Stimulated activated naive B cell treated with anti-CD40 and anti-IgM and Interleukin-4, amounts not matched to agents 10 μg/mL and 1 μg/mL and 100 μg/mL, for 72 hours (primary cell): ENCODE results near the gene MAT2B.

Source experiments
- ATAC-seq, 2 donors: fragments of 150-1000 bp; cut with Tn5 transposase; replicated peaks; 2 replicates each; pipeline ENCODE4 v1.10.0; 2021; ENCODE audit warnings: moderate library complexity in 1 of 2
- DNase-seq: peaks from one replicate; pipeline ENCODE4 v3.0.0; 2021
- H3K27ac Mint-ChIP-seq: one replicate; pipeline ENCODE4 v1.8.0; 2022; ENCODE audit warnings: mild to moderate bottlenecking, mixed read lengths
- H3K27me3 Mint-ChIP-seq, 2 donors: one replicate each; pipeline ENCODE4 v1.8.0; 2022; ENCODE audit warnings: mixed read lengths in 2 of 2
- H3K36me3 Mint-ChIP-seq, 2 donors: one replicate each; pipeline ENCODE4 v1.8.0; 2022; ENCODE audit warnings: mixed read lengths in 2 of 2, mild to moderate bottlenecking in 1 of 2
- H3K4me1 Mint-ChIP-seq, 2 donors: one replicate each; pipeline ENCODE4 v1.8.0; 2022; ENCODE audit warnings: mixed read lengths in 2 of 2, mild to moderate bottlenecking in 1 of 2
- H3K4me3 Mint-ChIP-seq, 2 donors: one replicate each; pipeline ENCODE4 v1.8.0; 2022; ENCODE audit warnings: mild to moderate bottlenecking in 2 of 2, mixed read lengths in 2 of 2, moderate library complexity in 1 of 2
- H3K9me3 Mint-ChIP-seq, 2 donors: one replicate each; pipeline ENCODE4 v1.8.0; 2022; ENCODE audit warnings: mixed read lengths in 2 of 2, mild to moderate bottlenecking in 1 of 2

The MAT2B gene

GRCh38 chr5:163505368-163506094 is at the start of gene MAT2B:
Gene MAT2B (plus strand): TSS chr5:163505619. CDS start chr5:163505687, 68 bp downstream.
- H3K4me1 Mint-ChIP-seq: peaks cover 12 to 39% of the 10 kb centered on the region in 2 donors
- H3K36me3 Mint-ChIP-seq: peaks cover 5 to 6% of the 10 kb centered on the region in 2 donors
- DNase-seq (peak; percentile 96), ATAC-seq (peak; percentile 87 to 90)
- no peaks in the 10 kb centered on the region for H3K9me3 Mint-ChIP-seq
- H3K27ac Mint-ChIP-seq: peak within 1 kb of the TSS; percentile 98
- no peaks in the 10 kb centered on the region for H3K27me3 Mint-ChIP-seq
- H3K4me3 Mint-ChIP-seq: peak within 1 kb of the TSS; percentile 95 to 96

GRCh38 chr5:163456029-163456589 is 49.3 kb upstream of the MAT2B start:
- Mint-ChIP-seq H3K4me1 (peaks cover 7 to 37% of the 10 kb centered on the region in 2 donors), H3K27me3 (no peaks in the 10 kb centered on the region), H3K36me3 (peaks cover 19 to 46% of the 10 kb centered on the region in 2 donors), H3K27ac (no peak overlapping the region), H3K9me3 (no peaks in the 10 kb centered on the region), H3K4me3 (no peak overlapping the region)
- DNase-seq (no peak), ATAC-seq (no peak)

- DNase-seq: no peak
- H3K27me3 Mint-ChIP-seq: no peaks in the 10 kb centered on the region
- no peak overlapping the region for H3K4me3 Mint-ChIP-seq
- peaks cover 7 to 37% of the 10 kb centered on the region in 2 donors for H3K4me1 Mint-ChIP-seq
- no peak overlapping the region for H3K27ac Mint-ChIP-seq
- ATAC-seq: no peak
- H3K36me3 Mint-ChIP-seq: peaks cover 17 to 40% of the 10 kb centered on the region in 2 donors
- no peaks in the 10 kb centered on the region for H3K9me3 Mint-ChIP-seq
Observed at GRCh38 chr5:163456840-163457239, 48.6 kb upstream of the MAT2B start.

- H3K4me1 Mint-ChIP-seq: peaks cover 7 to 37% of the 10 kb centered on the region in 2 donors
- peaks cover 17 to 36% of the 10 kb centered on the region in 2 donors for H3K36me3 Mint-ChIP-seq
Observed at GRCh38 chr5:163458778-163459385, 46.5 kb upstream of the MAT2B start.

GRCh38 chr5:163459462-163459818 is 46.0 kb upstream of the MAT2B start:
- DNase-seq (no peak), ATAC-seq (peak; percentile 3 to 7)
- Mint-ChIP-seq H3K4me3 (peak overlapping the region; percentile 95 to 98), H3K27me3 (no peaks in the 10 kb centered on the region), H3K36me3 (peaks cover 17 to 33% of the 10 kb centered on the region in 2 donors), H3K27ac (peak overlapping the region; percentile 99), H3K4me1 (peaks cover 7 to 37% of the 10 kb centered on the region in 2 donors), H3K9me3 (no peaks in the 10 kb centered on the region)

More at GRCh38 chr5:163458778-163459385, 46.5 kb upstream of the MAT2B start:
- H3K27me3 Mint-ChIP-seq: no peaks in the 10 kb centered on the region
- peak overlapping the region; percentile 95 to 98 for H3K4me3 Mint-ChIP-seq
- peak overlapping the region; percentile 99 for H3K27ac Mint-ChIP-seq
- no peaks in the 10 kb centered on the region for H3K9me3 Mint-ChIP-seq
- DNase-seq (no peak), ATAC-seq (no peak)

- H3K4me1 Mint-ChIP-seq: peaks cover 7 to 37% of the 10 kb centered on the region in 2 donors
- H3K27ac Mint-ChIP-seq: peak within 1 kb of the TSS; percentile 99
- DNase-seq (peak; percentile 92), ATAC-seq (peak; percentile 87)
- no peaks in the 10 kb centered on the region for H3K9me3 Mint-ChIP-seq
- no peaks in the 10 kb centered on the region for H3K27me3 Mint-ChIP-seq
- H3K36me3 Mint-ChIP-seq: peaks cover 13 to 31% of the 10 kb centered on the region in 2 donors
- peak within 1 kb of the TSS; percentile 95 to 98 for H3K4me3 Mint-ChIP-seq
Observed at GRCh38 chr5:163459819-163460561, 45.4 kb upstream of the MAT2B start, which contains the start of gene NUDCD2. Gene NUDCD2 (minus strand): TSS chr5:163460102. CDS start chr5:163460050, 52 bp downstream.

GRCh38 chr5:163460562-163461171 is 44.8 kb upstream of the MAT2B start, which contains the start of gene HMMR:
Gene HMMR (plus strand): TSS chr5:163460632. CDS start chr5:163460693, 61 bp downstream.
- peaks cover 7 to 25% of the 10 kb centered on the region in 2 donors for H3K36me3 Mint-ChIP-seq
- ATAC-seq (peak; percentile 2 to 3), DNase-seq (no peak)
- peak within 1 kb of the TSS; percentile 95 to 98 for H3K4me3 Mint-ChIP-seq
- H3K9me3 Mint-ChIP-seq: no peaks in the 10 kb centered on the region
- H3K27ac Mint-ChIP-seq: peak within 1 kb of the TSS; percentile 99
- H3K4me1 Mint-ChIP-seq: peaks cover 6 to 35% of the 10 kb centered on the region in 2 donors
- H3K27me3 Mint-ChIP-seq: no peaks in the 10 kb centered on the region

- Mint-ChIP-seq H3K27ac (no peak overlapping the region), H3K4me1 (peaks cover 2 to 14% of the 10 kb centered on the region in 2 donors), H3K36me3 (peaks cover 2 to 7% of the 10 kb centered on the region in 2 donors), H3K27me3 (no peaks in the 10 kb centered on the region), H3K9me3 (no peaks in the 10 kb centered on the region), H3K4me3 (no peak overlapping the region)
- ATAC-seq (no peak), DNase-seq (no peak)
Observed at GRCh38 chr5:163463063-163463435, 42.4 kb upstream of the MAT2B start.

GRCh38 chr5:163467682-163468081 is 37.7 kb upstream of the MAT2B start:
- ATAC-seq (no peak), DNase-seq (no peak)
- no peaks in the 10 kb centered on the region for H3K4me1 Mint-ChIP-seq
- no peaks in the 10 kb centered on the region for H3K27me3 Mint-ChIP-seq
- H3K4me3 Mint-ChIP-seq: no peak overlapping the region
- H3K36me3 Mint-ChIP-seq: peaks cover 5 to 7% of the 10 kb centered on the region in 2 donors
- H3K27ac Mint-ChIP-seq: no peak overlapping the region
- H3K9me3 Mint-ChIP-seq: no peaks in the 10 kb centered on the region

- Mint-ChIP-seq H3K4me3 (no peak overlapping the region), H3K9me3 (no peaks in the 10 kb centered on the region), H3K4me1 (no peaks in the 10 kb centered on the region), H3K36me3 (peaks cover 8 to 9% of the 10 kb centered on the region in 2 donors), H3K27ac (no peak overlapping the region), H3K27me3 (no peaks in the 10 kb centered on the region)
- no peak for DNase-seq
- peak in 1 of 2 donors; percentile 56 for ATAC-seq
Observed at GRCh38 chr5:163473635-163474243, 31.7 kb upstream of the MAT2B start.

GRCh38 chr5:163475411-163475810 is 30.0 kb upstream of the MAT2B start:
- Mint-ChIP-seq H3K27me3 (no peaks in the 10 kb centered on the region), H3K9me3 (no peaks in the 10 kb centered on the region), H3K36me3 (peaks cover 4 to 8% of the 10 kb centered on the region in 2 donors), H3K27ac (no peak overlapping the region), H3K4me1 (no peaks in the 10 kb centered on the region), H3K4me3 (no peak overlapping the region)
- ATAC-seq (no peak), DNase-seq (no peak)

- H3K36me3 Mint-ChIP-seq: peaks cover 6 to 8% of the 10 kb centered on the region in 2 donors
- ATAC-seq (no peak), DNase-seq (no peak)
- H3K27me3 Mint-ChIP-seq: no peaks in the 10 kb centered on the region
- H3K4me3 Mint-ChIP-seq: no peak overlapping the region
- H3K4me1 Mint-ChIP-seq: no peaks in the 10 kb centered on the region
- H3K9me3 Mint-ChIP-seq: no peaks in the 10 kb centered on the region
- no peak overlapping the region for H3K27ac Mint-ChIP-seq
Observed at GRCh38 chr5:163478126-163478981, 27.1 kb upstream of the MAT2B start.

- H3K4me3 Mint-ChIP-seq: no peak overlapping the region
- no peaks in the 10 kb centered on the region for H3K9me3 Mint-ChIP-seq
- H3K27me3 Mint-ChIP-seq: no peaks in the 10 kb centered on the region
- no peaks in the 10 kb centered on the region for H3K4me1 Mint-ChIP-seq
- ATAC-seq (no peak), DNase-seq (no peak)
- H3K27ac Mint-ChIP-seq: no peak overlapping the region
- peaks cover 6 to 8% of the 10 kb centered on the region in 2 donors for H3K36me3 Mint-ChIP-seq
Observed at GRCh38 chr5:163478982-163479271, 26.5 kb upstream of the MAT2B start.
